Fibroblast of lung (primary cell): ENCODE measurements around the gene UBE2E2. TPM values are rescaled to one million over a fixed set of nuclear protein-coding genes. Genes with fewer than 3 reads are reported as not detected.

Experiments used
- DNase-seq, 2 donors: peaks; one replicate each; pipeline versions ENCODE4 v3.0.0 to v3.0.0-alpha.2; 2010; ENCODE audit warnings: low read depth in 2 of 2
- H2AFZ ChIP-seq: 2 replicates; pipeline ENCODE4 v1.5.1; 2012; ENCODE audit warnings: low read length, control low read depth, inconsistent platforms
- H3K27ac ChIP-seq: 2 replicates; pipeline ENCODE4 v1.5.1; 2011; ENCODE audit warnings: low read length, control low read depth; ENCODE audit not compliant: insufficient read depth
- H3K27me3 ChIP-seq: 2 replicates; pipeline ENCODE4 v1.5.1; 2011; ENCODE audit warnings: mild to moderate bottlenecking, low read length; ENCODE audit not compliant: control insufficient read depth, insufficient read depth
- H3K36me3 ChIP-seq: 2 replicates; pipeline ENCODE4 v1.5.1; 2011; ENCODE audit warnings: low read length; ENCODE audit not compliant: control insufficient read depth, insufficient read depth
- H3K4me1 ChIP-seq: 2 replicates; pipeline ENCODE4 v1.5.1; 2011; ENCODE audit warnings: low read length; ENCODE audit not compliant: control insufficient read depth, insufficient read depth; ENCODE audit errors: extremely low read depth
- H3K4me2 ChIP-seq: 2 replicates; pipeline ENCODE4 v1.5.1; 2011; ENCODE audit warnings: low read length, control low read depth; ENCODE audit not compliant: insufficient read depth; ENCODE audit errors: extremely low read depth
- H3K4me3 ChIP-seq, 4 experiments: fragments of 200-600 bp in 1 of 4; sonication (generic) in 1 of 4; replicated peaks in 1 of 4; 2 replicates each; pipeline ENCODE4 v1.5.1; 2011 to 2016; ENCODE audit warnings: low read length in 4 of 4, low read depth in 3 of 4, mild to moderate bottlenecking in 3 of 4, control low read depth in 2 of 4, inconsistent platforms in 1 of 4, mixed read lengths in 1 of 4; ENCODE audit not compliant: insufficient read depth in 1 of 4; ENCODE audit errors: control extremely low read depth in 1 of 4
- H3K79me2 ChIP-seq: 2 replicates; pipeline ENCODE4 v1.5.1; 2012; ENCODE audit warnings: mild to moderate bottlenecking, low read length, inconsistent platforms; ENCODE audit not compliant: control insufficient read depth, insufficient read depth
- H3K9ac ChIP-seq: 2 replicates; pipeline ENCODE4 v1.5.1; 2011; ENCODE audit warnings: mild to moderate bottlenecking, low read length, control low read depth; ENCODE audit not compliant: insufficient read depth
- H3K9me3 ChIP-seq: 2 replicates; pipeline ENCODE4 v1.5.1; 2012; ENCODE audit warnings: low read depth, low read length; ENCODE audit not compliant: control insufficient read depth, insufficient read depth
- H4K20me1 ChIP-seq: 2 replicates; pipeline ENCODE4 v1.5.1; 2011; ENCODE audit warnings: low read length; ENCODE audit not compliant: control insufficient read depth, insufficient read depth; ENCODE audit errors: extremely low read depth
- EZH2 ChIP-seq: IDR thresholded peaks from 2 replicates; pipeline ENCODE4 v1.5.1; 2012; ENCODE audit warnings: low read length, control low read depth, mild to moderate bottlenecking; ENCODE audit errors: missing control alignments
- polyA plus RNA-seq, 2 donors: library from polyadenylated mRNA; depleted of rRNA in 1 of 2; stranded (reverse) in 1 of 2; unstranded in 1 of 2; fragments of >200 nt; gene quantifications; 2 replicates each; pipeline ENCODE4 v1.2.1, GENCODE V29; 2011 to 2012; ENCODE audit warnings: missing spikeins in 1 of 2
- total RNA-seq: library from RNA; depleted of rRNA; stranded (reverse); fragments of >200 nt; gene quantifications from 2 replicates; pipeline ENCODE4 v1.2.1, GENCODE V29; 2014
- TF ChIP-seq, protein P1 (sequence below), 2 donors: IDR thresholded peaks in 1 of 2; conservative IDR thresholded peaks in 1 of 2; 1 replicate in 1 of 2; 2 replicates in 1 of 2; pipeline ENCODE4 v1.5.1; 2011 to 2012; ENCODE audit warnings: low read length in 2 of 2, control low read depth in 1 of 2, inconsistent platforms in 1 of 2, low read depth in 1 of 2, mild to moderate bottlenecking in 1 of 2

Gene UBE2E2
- total and polyA plus RNA-seq, 2 donors (not counting 1 experiment from before 2014, with no cell fraction given) = 79.8 to 127 TPM

DNA sequence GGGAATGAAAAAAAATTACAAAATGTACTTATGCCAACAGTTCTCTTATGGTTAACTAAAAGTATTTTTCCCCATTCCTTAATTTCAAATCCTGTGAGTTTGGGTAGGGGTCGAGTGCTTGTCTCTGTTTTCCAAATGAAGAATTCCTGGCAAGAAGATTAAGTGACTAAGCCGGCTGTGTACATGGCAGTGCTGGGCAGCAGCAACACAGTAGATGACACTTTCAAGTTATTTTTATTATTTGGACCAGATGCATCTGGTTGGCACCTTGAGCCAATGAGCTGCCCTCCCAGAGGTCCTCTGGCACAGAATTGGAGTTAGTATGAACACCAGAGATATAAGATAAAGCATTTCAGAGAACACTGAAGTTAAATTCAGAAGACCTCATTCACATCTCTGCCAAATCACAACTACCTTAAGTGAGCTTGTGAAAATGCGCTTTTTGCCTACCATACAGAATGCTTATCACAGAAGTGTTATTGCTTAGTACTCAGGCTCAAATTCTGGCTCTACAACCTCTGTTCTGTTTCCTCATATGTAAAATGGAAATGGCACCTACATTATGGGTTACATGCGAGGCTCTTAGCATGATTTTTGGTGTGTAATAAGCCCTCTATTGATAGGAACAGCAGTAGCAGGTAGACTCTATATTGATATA, 256.9 kb downstream of the UBE2E2 start:
- H2AFZ ChIP-seq = no peak overlapping the region
- H4K20me1 ChIP-seq = no peaks in the 10 kb centered on the region
- DNase-seq = no peak
- no peaks in the 10 kb centered on the region for H3K36me3 ChIP-seq
- H3K79me2 ChIP-seq = no peaks in the 10 kb centered on the region
- TF ChIP-seq, protein P1, sequence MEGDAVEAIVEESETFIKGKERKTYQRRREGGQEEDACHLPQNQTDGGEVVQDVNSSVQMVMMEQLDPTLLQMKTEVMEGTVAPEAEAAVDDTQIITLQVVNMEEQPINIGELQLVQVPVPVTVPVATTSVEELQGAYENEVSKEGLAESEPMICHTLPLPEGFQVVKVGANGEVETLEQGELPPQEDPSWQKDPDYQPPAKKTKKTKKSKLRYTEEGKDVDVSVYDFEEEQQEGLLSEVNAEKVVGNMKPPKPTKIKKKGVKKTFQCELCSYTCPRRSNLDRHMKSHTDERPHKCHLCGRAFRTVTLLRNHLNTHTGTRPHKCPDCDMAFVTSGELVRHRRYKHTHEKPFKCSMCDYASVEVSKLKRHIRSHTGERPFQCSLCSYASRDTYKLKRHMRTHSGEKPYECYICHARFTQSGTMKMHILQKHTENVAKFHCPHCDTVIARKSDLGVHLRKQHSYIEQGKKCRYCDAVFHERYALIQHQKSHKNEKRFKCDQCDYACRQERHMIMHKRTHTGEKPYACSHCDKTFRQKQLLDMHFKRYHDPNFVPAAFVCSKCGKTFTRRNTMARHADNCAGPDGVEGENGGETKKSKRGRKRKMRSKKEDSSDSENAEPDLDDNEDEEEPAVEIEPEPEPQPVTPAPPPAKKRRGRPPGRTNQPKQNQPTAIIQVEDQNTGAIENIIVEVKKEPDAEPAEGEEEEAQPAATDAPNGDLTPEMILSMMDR (conservative IDR thresholded peaks at IDR 0.05 in 1 of 2, IDR thresholded peaks at IDR 0.05 in 1 of 2; ENCODE audit: low read depth in 1 of 2, low read length in 2 of 2) = no peak
- TF ChIP-seq EZH2 = no peak
- H3K27ac ChIP-seq = no peak overlapping the region
- H3K9me3 ChIP-seq = no peaks in the 10 kb centered on the region
- no peaks in the 10 kb centered on the region for H3K27me3 ChIP-seq
- no peak overlapping the region for H3K4me3 ChIP-seq
- H3K4me2 ChIP-seq = no peak overlapping the region
- H3K4me1 ChIP-seq = peaks cover 2% of the 10 kb centered on the region
- no peak overlapping the region for H3K9ac ChIP-seq

DNA sequence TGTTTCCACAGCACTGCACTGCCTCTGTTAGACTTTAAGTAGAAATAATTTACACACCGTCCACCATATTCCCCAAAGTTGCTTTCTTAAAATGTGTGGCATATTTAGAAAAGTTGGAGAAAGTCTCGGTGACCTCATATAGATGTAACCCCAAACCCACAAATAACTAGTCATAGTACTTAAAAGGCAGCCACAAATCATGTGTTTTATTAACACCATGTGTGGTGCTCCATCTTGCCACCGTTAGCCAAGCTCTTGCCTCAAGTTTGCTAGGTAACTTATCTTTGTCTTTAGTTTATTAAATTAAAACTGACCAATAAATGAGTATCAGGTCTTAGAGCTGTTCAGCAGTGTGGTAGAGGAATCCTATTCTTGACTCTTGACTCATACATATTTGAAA, 257.9 kb downstream of the UBE2E2 start:
- Histone ChIP-seq H3K4me1 (no peaks in the 10 kb centered on the region), H3K27ac (no peak overlapping the region), H3K4me3 (no peak overlapping the region), H3K27me3 (no peaks in the 10 kb centered on the region), H3K9me3 (no peaks in the 10 kb centered on the region), H2AFZ (no peak overlapping the region), H4K20me1 (no peaks in the 10 kb centered on the region), H3K4me2 (no peak overlapping the region), H3K9ac (no peak overlapping the region), H3K36me3 (no peaks in the 10 kb centered on the region), H3K79me2 (no peaks in the 10 kb centered on the region)
- no peak for TF ChIP-seq EZH2
- TF ChIP-seq, protein P1 (conservative IDR thresholded peaks at IDR 0.05 in 1 of 2, IDR thresholded peaks at IDR 0.05 in 1 of 2; ENCODE audit: low read depth in 1 of 2, low read length in 2 of 2) = no peak
- peak in 1 of 2 donors; percentile 48 for DNase-seq

DNA sequence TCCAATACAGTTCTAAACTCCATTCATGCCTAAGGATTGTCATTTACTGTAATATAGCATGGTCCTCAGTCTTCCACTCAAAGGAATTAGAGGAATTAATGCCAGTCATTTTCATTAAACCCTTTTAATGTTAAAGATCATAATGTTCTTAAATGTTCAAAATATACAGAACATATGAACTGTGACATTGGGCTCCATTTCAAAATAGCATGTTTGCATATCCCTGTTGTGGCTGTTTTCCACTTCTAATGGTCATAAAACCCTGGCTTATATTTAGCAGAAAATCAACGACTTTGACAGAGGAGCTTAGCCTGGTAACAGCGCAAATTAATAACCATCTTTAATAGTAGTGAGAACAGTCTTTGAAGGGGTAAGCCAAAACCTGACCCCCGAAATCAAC, 260.7 kb downstream of the UBE2E2 start:
- TF ChIP-seq, protein P1 (conservative IDR thresholded peaks at IDR 0.05 in 1 of 2, IDR thresholded peaks at IDR 0.05 in 1 of 2; ENCODE audit: low read depth in 1 of 2, low read length in 2 of 2) = no peak
- no peak for TF ChIP-seq EZH2
- Histone ChIP-seq H3K27me3 (no peaks in the 10 kb centered on the region), H3K4me2 (no peak overlapping the region), H4K20me1 (no peaks in the 10 kb centered on the region), H3K4me3 (no peak overlapping the region), H3K36me3 (no peaks in the 10 kb centered on the region), H3K79me2 (no peaks in the 10 kb centered on the region), H3K9ac (no peak overlapping the region), H3K9me3 (no peaks in the 10 kb centered on the region), H3K27ac (no peak overlapping the region), H2AFZ (no peak overlapping the region), H3K4me1 (no peaks in the 10 kb centered on the region)
- no peak for DNase-seq
